Activated naive CD4-positive, alpha-beta T cell (primary cell): ENCODE measurements around the gene DIAPH3.
"Not testable (repeated sequence)": the region's sequence is repeated elsewhere in the genome, so short reads cannot be mapped to it uniquely, and the experiment has no call there.

Source experiments
- DNase-seq, 4 experiments: peaks; one replicate each; lab custom pipeline; 2025; lab: John Stamatoyannopoulos, UW

DIAPH3 gene

GRCh38 chr13:60163478-60164233, at the start of gene DIAPH3:
DIAPH3 (minus strand) TSS chr13:60163928; CDS start chr13:60163766, 162 bp downstream.
- peak; percentile 77 to 87 (median 83) for DNase-seq

GRCh38 chr13:60213236-60213744, 49.6 kb upstream of the DIAPH3 start:
- DNase-seq, result no peak

GRCh38 chr13:60211548-60211947, 47.8 kb upstream of the DIAPH3 start:
- no peak for DNase-seq

- DNase-seq, result no peak
These were observed 47.0 kb upstream of the DIAPH3 start for GRCh38 chr13:60210510-60211330.

- not testable (repeated sequence) for DNase-seq
These were observed 41.8 kb upstream of the DIAPH3 start for GRCh38 chr13:60205499-60205898.

GRCh38 chr13:60201286-60201685, 37.6 kb upstream of the DIAPH3 start:
- DNase-seq, result no peak

- not testable (repeated sequence) for DNase-seq
These were observed 32.2 kb upstream of the DIAPH3 start for GRCh38 chr13:60195893-60196292.

- no peak for DNase-seq
These were observed 19.2 kb upstream of the DIAPH3 start for GRCh38 chr13:60182907-60183306.

- DNase-seq, result no peak
These were observed 14.6 kb upstream of the DIAPH3 start for GRCh38 chr13:60178327-60178726.

- DNase-seq, result no peak
These were observed 11.8 kb upstream of the DIAPH3 start for GRCh38 chr13:60175571-60175970.

GRCh38 chr13:60174113-60174512, 10.4 kb upstream of the DIAPH3 start:
- no peak for DNase-seq

GRCh38 chr13:60172111-60172510, 8.4 kb upstream of the DIAPH3 start:
- DNase-seq, result no peak

- no peak for DNase-seq
These were observed 6.7 kb upstream of the DIAPH3 start for GRCh38 chr13:60170414-60170813.

GRCh38 chr13:60169239-60170031, 5.7 kb upstream of the DIAPH3 start:
- DNase-seq, result no peak

- DNase-seq, result no peak
These were observed 3.4 kb upstream of the DIAPH3 start for GRCh38 chr13:60167121-60167520.

- no peak for DNase-seq
These were observed 1.8 kb upstream of the DIAPH3 start for GRCh38 chr13:60165391-60166099.

GRCh38 chr13:60164234-60164889, 634 bp upstream of the DIAPH3 start:
- no peak for DNase-seq

- no peak for DNase-seq
These were observed 1.6 kb downstream of the DIAPH3 start for GRCh38 chr13:60162096-60162495.

GRCh38 chr13:60158321-60158801, 5.4 kb downstream of the DIAPH3 start:
- DNase-seq, result no peak

- DNase-seq, result no peak
These were observed 7.8 kb downstream of the DIAPH3 start for GRCh38 chr13:60155978-60156377.

GRCh38 chr13:60152904-60153303, 10.8 kb downstream of the DIAPH3 start:
- no peak for DNase-seq
